ENCODE data around the gene KITLG.
"Not testable (repeated sequence)": the region's sequence is repeated elsewhere in the genome, so short reads cannot be mapped to it uniquely, and the experiment has no call there.

The KITLG gene, protein sequence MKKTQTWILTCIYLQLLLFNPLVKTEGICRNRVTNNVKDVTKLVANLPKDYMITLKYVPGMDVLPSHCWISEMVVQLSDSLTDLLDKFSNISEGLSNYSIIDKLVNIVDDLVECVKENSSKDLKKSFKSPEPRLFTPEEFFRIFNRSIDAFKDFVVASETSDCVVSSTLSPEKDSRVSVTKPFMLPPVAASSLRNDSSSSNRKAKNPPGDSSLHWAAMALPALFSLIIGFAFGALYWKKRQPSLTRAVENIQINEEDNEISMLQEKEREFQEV

DNA sequence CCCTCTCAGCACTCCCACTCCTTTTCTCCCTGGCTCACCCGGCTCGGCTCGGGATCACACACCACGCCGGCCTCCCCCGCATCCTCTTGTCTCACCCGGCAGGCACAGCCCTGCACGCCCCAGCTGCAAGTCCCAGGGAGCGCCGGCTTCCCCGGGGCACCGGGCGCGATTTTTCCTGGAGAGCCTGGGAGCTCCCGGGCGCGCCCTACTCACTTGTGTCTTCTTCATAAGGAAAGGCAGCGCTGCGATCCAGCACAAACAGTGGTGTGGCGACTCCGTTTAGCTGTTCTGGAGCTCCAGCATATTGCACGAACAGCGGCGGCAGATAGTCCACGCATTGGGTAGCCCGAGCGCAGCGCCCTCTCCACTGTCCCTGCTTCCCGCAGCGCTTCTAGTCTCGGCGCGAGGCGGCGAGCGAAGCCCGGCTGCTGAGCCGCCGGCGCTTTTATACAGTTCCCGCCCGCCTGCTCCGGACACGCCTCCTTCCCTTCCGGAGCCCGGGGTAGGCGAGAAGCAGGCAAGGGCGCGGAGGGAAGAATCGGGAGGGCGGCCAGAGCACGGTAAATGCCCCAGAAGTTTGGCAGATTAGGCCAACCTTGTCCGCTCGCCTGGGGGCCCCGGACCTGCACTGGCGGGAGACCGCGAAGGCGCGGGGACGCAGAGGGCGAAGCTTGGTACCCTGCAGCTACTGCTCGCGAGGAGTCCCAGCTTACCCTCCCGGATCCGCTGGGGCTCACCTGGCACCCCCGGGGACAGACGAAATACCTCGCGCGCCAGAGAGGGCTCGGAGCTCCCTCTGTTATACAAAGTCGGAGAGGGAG, at the start of gene KITLG:
KITLG (minus strand) TSS at position 421 of the 821 bp plus-strand sequence; CDS start at position 228, 193 bp downstream.
- TF ChIP-seq, protein P1, sequence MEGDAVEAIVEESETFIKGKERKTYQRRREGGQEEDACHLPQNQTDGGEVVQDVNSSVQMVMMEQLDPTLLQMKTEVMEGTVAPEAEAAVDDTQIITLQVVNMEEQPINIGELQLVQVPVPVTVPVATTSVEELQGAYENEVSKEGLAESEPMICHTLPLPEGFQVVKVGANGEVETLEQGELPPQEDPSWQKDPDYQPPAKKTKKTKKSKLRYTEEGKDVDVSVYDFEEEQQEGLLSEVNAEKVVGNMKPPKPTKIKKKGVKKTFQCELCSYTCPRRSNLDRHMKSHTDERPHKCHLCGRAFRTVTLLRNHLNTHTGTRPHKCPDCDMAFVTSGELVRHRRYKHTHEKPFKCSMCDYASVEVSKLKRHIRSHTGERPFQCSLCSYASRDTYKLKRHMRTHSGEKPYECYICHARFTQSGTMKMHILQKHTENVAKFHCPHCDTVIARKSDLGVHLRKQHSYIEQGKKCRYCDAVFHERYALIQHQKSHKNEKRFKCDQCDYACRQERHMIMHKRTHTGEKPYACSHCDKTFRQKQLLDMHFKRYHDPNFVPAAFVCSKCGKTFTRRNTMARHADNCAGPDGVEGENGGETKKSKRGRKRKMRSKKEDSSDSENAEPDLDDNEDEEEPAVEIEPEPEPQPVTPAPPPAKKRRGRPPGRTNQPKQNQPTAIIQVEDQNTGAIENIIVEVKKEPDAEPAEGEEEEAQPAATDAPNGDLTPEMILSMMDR (conservative IDR thresholded peaks at IDR 0.05; ENCODE audit: low read depth, low read length), result peak; percentile 28
- no peak for DNase-seq (ENCODE audit: low read depth)

DNA sequence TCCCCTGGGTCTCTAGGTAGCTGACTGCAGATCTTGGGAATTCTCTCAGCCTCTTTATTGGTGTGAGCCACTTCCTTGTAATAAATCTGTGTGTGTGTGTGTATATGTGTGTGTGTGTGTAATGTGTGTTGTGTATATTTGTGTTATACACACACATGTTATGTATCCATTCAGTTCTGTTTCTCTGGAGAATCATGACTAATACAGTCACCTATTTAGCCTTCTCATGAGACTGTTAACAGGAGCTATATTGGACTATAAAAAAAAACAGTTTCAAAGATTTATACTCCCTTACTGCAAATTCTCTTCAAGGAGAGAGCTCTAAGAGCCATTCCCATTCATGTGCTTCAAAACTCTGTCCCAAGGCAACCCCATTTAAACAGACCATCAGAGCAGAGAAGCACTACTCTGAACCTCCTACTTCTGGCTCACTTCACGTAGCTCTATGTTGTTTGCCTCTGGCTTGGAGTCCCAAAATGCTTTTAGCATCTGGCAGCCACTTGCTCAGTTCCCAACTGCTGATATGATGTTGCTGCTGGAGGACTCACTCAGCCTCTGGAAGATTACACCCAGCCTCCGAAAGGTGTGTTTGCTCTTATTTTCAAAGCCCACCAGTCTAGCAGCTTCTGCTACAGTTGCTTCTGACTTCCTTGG, 48.7 kb upstream of the KITLG start:
- TF ChIP-seq, protein P1 (conservative IDR thresholded peaks at IDR 0.05; ENCODE audit: low read depth, low read length), result no peak
- H3K4me3 ChIP-seq (ENCODE audit: low read length), result no peak overlapping the region
- no peak for DNase-seq (ENCODE audit: low read depth)

More for the DNA sequence above, at the start of gene KITLG:
- peak within 1 kb of the TSS; percentile 86 for H3K4me3 ChIP-seq (ENCODE audit: low read length)

DNA sequence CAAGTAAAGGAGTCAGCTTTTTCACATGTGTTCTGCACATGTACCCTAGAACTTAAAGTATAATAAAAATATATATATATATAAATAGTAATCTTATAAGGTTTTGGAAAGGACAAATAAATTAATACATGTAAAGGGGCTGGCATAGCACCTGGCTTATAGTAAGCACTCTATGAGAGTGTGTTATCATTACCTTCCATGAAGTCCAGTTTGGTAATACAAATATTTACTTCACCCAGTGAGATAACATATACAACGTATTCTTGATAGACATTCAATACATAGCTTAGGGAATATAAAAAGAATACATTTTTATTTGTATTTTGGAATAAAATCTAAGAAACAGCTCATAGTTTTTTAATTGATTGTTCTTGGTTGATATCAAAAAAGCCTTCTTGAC, 47.8 kb upstream of the KITLG start:
- DNase-seq (ENCODE audit: low read depth); H3K4me3 ChIP-seq (ENCODE audit: low read length): not testable (repeated sequence)

- no peak for DNase-seq (ENCODE audit: low read depth)
- no peak overlapping the region for H3K4me3 ChIP-seq (ENCODE audit: low read length)
- TF ChIP-seq, protein P1 (conservative IDR thresholded peaks at IDR 0.05; ENCODE audit: low read depth, low read length), result no peak
Measured at GRCh38 chr12:88627501-88627900, 47.2 kb upstream of the KITLG start.

DNA sequence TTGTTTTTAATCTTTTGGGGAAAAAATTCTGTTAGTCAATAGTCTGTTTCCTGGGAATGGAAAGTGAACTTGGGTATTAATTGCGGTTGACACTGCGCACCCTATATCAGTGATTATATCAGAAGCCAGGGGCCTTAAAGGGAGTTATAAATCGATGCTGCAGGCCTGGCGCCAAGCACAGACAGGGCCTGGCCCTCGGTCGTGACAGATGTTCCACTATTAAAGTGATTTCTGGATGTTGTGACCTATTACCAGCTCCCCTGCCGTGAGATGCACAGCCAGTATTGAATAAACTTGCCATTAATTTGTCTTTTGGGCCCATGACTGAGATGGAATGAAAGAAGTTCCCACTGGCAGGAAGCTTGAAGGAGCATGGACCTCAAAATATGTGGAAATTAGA, 45.1 kb upstream of the KITLG start:
- no peak for DNase-seq (ENCODE audit: low read depth)
- H3K4me3 ChIP-seq (ENCODE audit: low read length), result no peak overlapping the region
- TF ChIP-seq, protein P1 (conservative IDR thresholded peaks at IDR 0.05; ENCODE audit: low read depth, low read length), result no peak

DNA sequence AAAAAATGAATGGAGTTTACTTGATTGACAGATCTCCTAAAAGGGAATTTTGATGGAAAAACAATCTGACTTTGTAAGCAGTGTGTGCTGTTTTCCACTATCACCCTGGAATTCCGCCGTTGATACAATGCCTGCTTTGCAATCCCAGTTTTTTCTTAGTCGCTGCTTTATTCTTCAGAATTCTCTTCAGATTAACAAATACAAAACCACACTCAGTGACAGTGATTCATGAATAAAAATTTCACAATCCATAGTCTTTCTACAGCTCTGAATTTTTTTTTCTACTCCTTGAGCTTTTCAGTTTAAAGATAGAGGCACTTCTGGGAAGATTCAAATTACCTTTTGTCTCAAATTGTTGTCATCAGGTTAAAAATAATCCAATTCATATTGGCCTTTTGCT, 44.6 kb upstream of the KITLG start:
- DNase-seq (ENCODE audit: low read depth), result no peak
- TF ChIP-seq, protein P1 (conservative IDR thresholded peaks at IDR 0.05; ENCODE audit: low read depth, low read length), result no peak
- H3K4me3 ChIP-seq (ENCODE audit: low read length), result no peak overlapping the region

- no peak overlapping the region for H3K4me3 ChIP-seq (ENCODE audit: low read length)
- DNase-seq (ENCODE audit: low read depth), result no peak
- TF ChIP-seq, protein P1 (conservative IDR thresholded peaks at IDR 0.05; ENCODE audit: low read depth, low read length), result no peak
Measured at GRCh38 chr12:88623777-88624548, 43.7 kb upstream of the KITLG start.

All from retinal pigment epithelial cell (primary cell).